Neural progenitor cell (in vitro differentiated cells): ENCODE results near the gene RITA1. TPM values are rescaled to one million over a fixed set of nuclear protein-coding genes. Genes with fewer than 3 reads are reported as not detected.

Source experiments
- DNase-seq: peaks from one replicate; pipeline ENCODE4 v3.0.0-alpha.2; 2016; ENCODE audit warnings: low spot score
- H2AFZ ChIP-seq: fragments of 200-600 bp; sonication (generic); replicated peaks from 2 replicates; pipeline ENCODE4 v1.6.1; 2016; ENCODE audit warnings: antibody characterized with exemption
- H3F3A ChIP-seq: fragments of 200-600 bp; sonication (generic); 2 replicates; pipeline ENCODE4 v1.6.1; 2016; ENCODE audit warnings: antibody characterized with exemption, low read depth
- H3K27ac ChIP-seq: fragments of 200-600 bp; sonication (generic); 2 replicates; pipeline ENCODE4 v1.5.1; 2016; ENCODE audit warnings: mild to moderate bottlenecking
- H3K27me3 ChIP-seq: fragments of 200-600 bp; sonication (generic); 2 replicates; pipeline ENCODE4 v1.6.1; 2016; ENCODE audit warnings: mild to moderate bottlenecking, moderate library complexity
- H3K36me3 ChIP-seq: fragments of 200-600 bp; sonication (generic); 2 replicates; pipeline ENCODE4 v1.5.1; 2016
- H3K4me1 ChIP-seq: fragments of 200-600 bp; sonication (generic); 2 replicates; pipeline ENCODE4 v1.6.1; 2016; ENCODE audit warnings: mixed run types
- H3K4me2 ChIP-seq: fragments of 200-600 bp; sonication (generic); 2 replicates; pipeline ENCODE4 v1.6.1; 2016
- H3K4me3 ChIP-seq: fragments of 200-600 bp; sonication (generic); 2 replicates; pipeline ENCODE4 v1.5.1; 2016
- H3K79me2 ChIP-seq: fragments of 200-600 bp; sonication (generic); 2 replicates; pipeline ENCODE4 v1.6.1; 2016; ENCODE audit warnings: low read depth
- H3K9ac ChIP-seq: fragments of 200-600 bp; sonication (generic); 2 replicates; pipeline ENCODE4 v1.6.1; 2016
- H3K9me3 ChIP-seq: fragments of 200-600 bp; sonication (generic); 2 replicates; pipeline ENCODE4 v1.5.1; 2016; ENCODE audit warnings: low read depth
- H4K20me1 ChIP-seq: fragments of 200-600 bp; sonication (generic); 2 replicates; pipeline ENCODE4 v1.6.1; 2016; ENCODE audit warnings: low read depth
- H3K27ac Mint-ChIP-seq: 3 replicates; pipeline ENCODE4 v1.8.0; 2021; ENCODE audit warnings: mixed read lengths
- H3K27me3 Mint-ChIP-seq: 2 replicates; pipeline ENCODE4 v1.8.0; 2022; ENCODE audit warnings: low read depth, mild to moderate bottlenecking, inconsistent platforms, moderate library complexity, mixed read lengths; ENCODE audit not compliant: insufficient read depth
- H3K36me3 Mint-ChIP-seq: 3 replicates; pipeline ENCODE4 v1.8.0; 2021; ENCODE audit warnings: mixed read lengths
- H3K4me1 Mint-ChIP-seq: 3 replicates; pipeline ENCODE4 v1.8.0; 2021; ENCODE audit warnings: mixed read lengths
- H3K4me3 Mint-ChIP-seq: 3 replicates; pipeline ENCODE4 v1.8.0; 2021; ENCODE audit warnings: mild to moderate bottlenecking, moderate library complexity, mixed read lengths
- H3K9me3 Mint-ChIP-seq: 3 replicates; pipeline ENCODE4 v1.8.0; 2020; ENCODE audit warnings: mixed read lengths
- EZH2 ChIP-seq: fragments of 200-600 bp; sonication (generic); IDR thresholded peaks from 2 replicates; pipeline ENCODE4 v1.6.1; 2017; ENCODE audit warnings: antibody characterized with exemption, mild to moderate bottlenecking, moderate library complexity
- EZH2phosphoT487 ChIP-seq: fragments of 200-600 bp; sonication (generic); IDR thresholded peaks from 2 replicates; pipeline ENCODE4 v1.6.1; 2017; ENCODE audit warnings: antibody characterized with exemption
- total RNA-seq: library from RNA; depleted of rRNA; stranded (reverse); fragments of >200 nt; gene quantifications from 2 replicates; pipeline ENCODE4 v1.2.3, GENCODE V29; 2015; ENCODE audit warnings: low replicate concordance
- TF ChIP-seq, protein P1 (sequence below): fragments of 200-600 bp; sonication (generic); IDR thresholded peaks from 2 replicates; pipeline ENCODE4 v1.5.1; 2017; ENCODE audit warnings: antibody characterized with exemption, mild to moderate bottlenecking

The RITA1 gene
- total RNA-seq, 1 donor from 2014 or later: 13.7 TPM

DNA sequence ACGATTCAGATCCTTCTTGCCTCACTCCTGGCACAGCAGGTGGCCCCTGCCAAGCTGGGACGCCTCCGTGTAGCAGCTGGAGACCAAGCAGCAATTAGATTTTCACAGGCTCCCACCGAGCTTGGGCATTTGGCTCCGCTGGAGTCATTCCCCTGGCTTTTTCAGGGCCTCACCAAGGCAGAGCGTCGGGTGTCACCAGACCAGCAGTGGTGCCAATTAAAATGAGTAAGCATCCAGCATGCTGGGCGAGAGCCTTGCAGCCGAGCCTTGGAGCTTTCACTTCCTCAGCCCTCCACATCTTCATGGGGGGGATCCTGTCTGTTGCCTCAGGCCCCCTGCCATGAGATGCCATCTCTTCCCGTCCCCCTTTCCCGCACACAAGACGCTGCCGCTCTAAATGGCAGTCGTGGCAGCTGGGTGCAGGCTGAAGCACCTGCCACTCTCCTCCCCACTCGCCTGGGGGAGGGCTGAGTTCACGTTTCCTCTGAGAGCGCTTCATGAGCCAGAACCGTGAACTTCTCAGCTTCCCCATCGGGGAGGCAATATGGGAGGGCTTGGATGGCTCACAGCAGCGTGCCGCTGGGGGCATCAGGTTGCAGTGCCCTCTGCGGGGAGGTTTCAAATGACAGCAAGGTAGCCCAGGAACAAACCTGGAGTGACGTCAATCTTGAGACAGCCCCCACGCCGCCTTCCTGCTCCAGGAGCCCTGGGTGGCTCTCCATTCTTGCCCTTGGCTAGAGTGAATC is 47.5 kb downstream of the RITA1 start:
- H3K27ac Mint-ChIP-seq: no peak overlapping the region
- H3K36me3 Mint-ChIP-seq: peaks cover 19% of the 10 kb centered on the region
- no peak overlapping the region for H3K4me3 Mint-ChIP-seq
- H3K27me3 ChIP-seq: no peaks in the 10 kb centered on the region
- peaks cover 2% of the 10 kb centered on the region for H3K9me3 Mint-ChIP-seq
- no peaks in the 10 kb centered on the region for H3K79me2 ChIP-seq
- H3F3A ChIP-seq: peaks cover 4% of the 10 kb centered on the region
- no peaks in the 10 kb centered on the region for H3K36me3 ChIP-seq
- H4K20me1 ChIP-seq: peaks cover 17% of the 10 kb centered on the region
- H3K4me1 ChIP-seq: peaks cover 13% of the 10 kb centered on the region
- H3K27me3 Mint-ChIP-seq: peaks cover 14% of the 10 kb centered on the region
- no peak for TF ChIP-seq EZH2phosphoT487
- TF ChIP-seq, protein P1, sequence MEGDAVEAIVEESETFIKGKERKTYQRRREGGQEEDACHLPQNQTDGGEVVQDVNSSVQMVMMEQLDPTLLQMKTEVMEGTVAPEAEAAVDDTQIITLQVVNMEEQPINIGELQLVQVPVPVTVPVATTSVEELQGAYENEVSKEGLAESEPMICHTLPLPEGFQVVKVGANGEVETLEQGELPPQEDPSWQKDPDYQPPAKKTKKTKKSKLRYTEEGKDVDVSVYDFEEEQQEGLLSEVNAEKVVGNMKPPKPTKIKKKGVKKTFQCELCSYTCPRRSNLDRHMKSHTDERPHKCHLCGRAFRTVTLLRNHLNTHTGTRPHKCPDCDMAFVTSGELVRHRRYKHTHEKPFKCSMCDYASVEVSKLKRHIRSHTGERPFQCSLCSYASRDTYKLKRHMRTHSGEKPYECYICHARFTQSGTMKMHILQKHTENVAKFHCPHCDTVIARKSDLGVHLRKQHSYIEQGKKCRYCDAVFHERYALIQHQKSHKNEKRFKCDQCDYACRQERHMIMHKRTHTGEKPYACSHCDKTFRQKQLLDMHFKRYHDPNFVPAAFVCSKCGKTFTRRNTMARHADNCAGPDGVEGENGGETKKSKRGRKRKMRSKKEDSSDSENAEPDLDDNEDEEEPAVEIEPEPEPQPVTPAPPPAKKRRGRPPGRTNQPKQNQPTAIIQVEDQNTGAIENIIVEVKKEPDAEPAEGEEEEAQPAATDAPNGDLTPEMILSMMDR: peak; percentile 21
- TF ChIP-seq EZH2: no peak
- H3K9ac ChIP-seq: no peak overlapping the region
- H3K4me1 Mint-ChIP-seq: peaks cover 67% of the 10 kb centered on the region
- peak overlapping the region; percentile 57 for H3K4me2 ChIP-seq
- H3K27ac ChIP-seq: no peak overlapping the region
- no peaks in the 10 kb centered on the region for H3K9me3 ChIP-seq
- DNase-seq: peak; percentile 57
- H2AFZ ChIP-seq: no peak overlapping the region
- H3K4me3 ChIP-seq: no peak overlapping the region

DNA sequence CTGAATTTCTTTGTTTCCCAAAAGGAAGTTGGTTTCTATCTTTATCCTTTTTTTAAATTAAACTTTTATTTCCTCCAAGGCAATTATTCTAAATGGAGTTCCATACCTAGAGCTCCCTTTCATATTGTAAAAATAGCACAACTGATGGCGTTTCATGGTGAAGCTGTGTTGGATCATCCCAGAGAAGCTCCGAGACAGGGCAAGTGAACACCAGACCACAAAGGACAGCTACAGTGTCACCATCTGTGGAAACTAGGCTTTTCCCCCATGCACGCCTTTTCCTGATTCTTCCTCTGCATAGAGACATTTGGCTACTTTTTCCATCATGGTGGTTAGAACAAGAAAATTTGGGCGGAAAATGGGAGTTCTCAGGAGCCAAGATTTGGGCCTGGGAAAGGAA is 48.4 kb downstream of the RITA1 start:
- Histone ChIP-seq H3F3A (peaks cover 4% of the 10 kb centered on the region), H3K9ac (no peak overlapping the region), H3K4me1 (peaks cover 13% of the 10 kb centered on the region), H3K79me2 (no peaks in the 10 kb centered on the region), H3K36me3 (no peaks in the 10 kb centered on the region), H3K27ac (no peak overlapping the region), H3K27me3 (no peaks in the 10 kb centered on the region), H3K4me3 (no peak overlapping the region), H3K4me2 (no peak overlapping the region), H3K9me3 (no peaks in the 10 kb centered on the region), H4K20me1 (peaks cover 13% of the 10 kb centered on the region), H2AFZ (no peak overlapping the region)
- Mint-ChIP-seq H3K9me3 (peaks cover 2% of the 10 kb centered on the region), H3K27me3 (peaks cover 12% of the 10 kb centered on the region), H3K36me3 (peaks cover 19% of the 10 kb centered on the region), H3K4me1 (peaks cover 59% of the 10 kb centered on the region), H3K4me3 (no peak overlapping the region), H3K27ac (no peak overlapping the region)
- no peak for DNase-seq
- TF ChIP-seq, protein P1: no peak
- TF ChIP-seq EZH2 (no peak), EZH2phosphoT487 (no peak)

DNA sequence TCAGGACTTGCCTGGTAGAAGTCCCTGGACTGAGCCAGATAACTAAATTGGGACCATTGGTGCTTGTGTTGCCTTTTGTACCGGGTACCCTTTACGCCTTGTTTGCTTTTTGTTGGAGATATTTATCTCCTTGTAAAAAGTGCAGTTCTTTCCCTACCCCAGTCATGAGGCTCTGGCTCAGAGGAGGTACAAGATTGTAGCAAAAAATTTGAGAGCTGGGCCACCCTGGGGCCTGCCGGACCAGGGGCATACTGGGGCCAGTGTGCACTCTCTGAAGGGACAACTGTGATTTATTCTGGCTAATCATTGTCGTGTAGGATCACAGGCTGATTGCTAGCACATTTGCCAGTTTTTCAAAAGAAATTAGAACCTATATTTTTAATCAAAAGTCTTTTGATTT is 49.0 kb downstream of the RITA1 start:
- H4K20me1 ChIP-seq: peaks cover 13% of the 10 kb centered on the region
- H3K4me3 Mint-ChIP-seq: no peak overlapping the region
- peaks cover 58% of the 10 kb centered on the region for H3K4me1 Mint-ChIP-seq
- H3F3A ChIP-seq: peaks cover 4% of the 10 kb centered on the region
- H3K27me3 ChIP-seq: no peaks in the 10 kb centered on the region
- H3K79me2 ChIP-seq: no peaks in the 10 kb centered on the region
- H3K27ac Mint-ChIP-seq: no peak overlapping the region
- no peak overlapping the region for H3K4me3 ChIP-seq
- TF ChIP-seq, protein P1: no peak
- no peak for TF ChIP-seq EZH2phosphoT487
- no peak for TF ChIP-seq EZH2
- peaks cover 19% of the 10 kb centered on the region for H3K36me3 Mint-ChIP-seq
- H3K27me3 Mint-ChIP-seq: peaks cover 12% of the 10 kb centered on the region
- no peak overlapping the region for H3K27ac ChIP-seq
- H3K9me3 ChIP-seq: no peaks in the 10 kb centered on the region
- H3K4me2 ChIP-seq: no peak overlapping the region
- H2AFZ ChIP-seq: no peak overlapping the region
- peaks cover 2% of the 10 kb centered on the region for H3K9me3 Mint-ChIP-seq
- no peak overlapping the region for H3K9ac ChIP-seq
- H3K4me1 ChIP-seq: peaks cover 13% of the 10 kb centered on the region
- no peaks in the 10 kb centered on the region for H3K36me3 ChIP-seq
- DNase-seq: no peak
